Activated effector memory CD4-positive, alpha-beta T cell treated with Interleukin-2 at 50 U/mL for 16 hours (primary cell): ENCODE results near the gene KLK1.
A peak's percentile ranks its signal among the peaks of the same experiment; 100 is the strongest.

Experiments
- DNase-seq: peaks from one replicate; pipeline ENCODE4 v3.0.0-alpha.2; 2020

The KLK1 gene

GRCh38 chr19:50835785-50836542, 12.4 kb upstream of the KLK1 start:
- DNase-seq = peak; percentile 48

DNA sequence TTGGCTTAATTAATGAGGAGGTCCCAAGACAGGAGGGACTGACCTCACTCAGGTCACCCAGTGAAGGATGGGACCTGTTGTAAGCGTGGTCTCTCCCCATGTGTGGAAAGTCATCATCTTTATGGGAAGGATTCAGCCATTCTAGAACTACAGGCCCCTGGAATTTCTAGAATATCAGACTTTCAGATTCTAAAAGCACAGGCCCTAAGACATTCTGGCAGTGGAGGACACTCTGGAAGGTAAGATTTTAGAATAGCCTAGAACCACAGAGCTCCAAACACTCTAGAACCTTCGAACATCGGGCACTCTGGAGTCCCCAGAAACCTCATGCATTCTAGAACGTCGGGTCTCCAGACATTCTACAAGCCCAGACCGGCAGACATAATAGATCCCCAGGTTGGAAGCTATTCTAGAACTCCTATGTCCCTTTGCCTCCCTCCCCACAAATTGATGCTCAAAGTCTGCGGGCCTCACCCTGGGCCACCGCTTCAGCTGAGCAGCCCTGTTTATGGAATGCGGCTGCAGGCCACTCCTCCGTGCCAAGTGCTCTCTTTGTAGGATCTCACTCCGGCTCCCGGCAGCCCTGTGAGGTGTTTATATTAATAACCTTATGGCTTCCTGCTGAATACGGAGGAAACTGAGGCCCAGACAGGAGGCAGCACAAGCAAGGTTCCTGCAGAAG, 11.7 kb upstream of the KLK1 start:
- DNase-seq = no peak

GRCh38 chr19:50833802-50834167, 10.2 kb upstream of the KLK1 start:
- DNase-seq = no peak

DNA sequence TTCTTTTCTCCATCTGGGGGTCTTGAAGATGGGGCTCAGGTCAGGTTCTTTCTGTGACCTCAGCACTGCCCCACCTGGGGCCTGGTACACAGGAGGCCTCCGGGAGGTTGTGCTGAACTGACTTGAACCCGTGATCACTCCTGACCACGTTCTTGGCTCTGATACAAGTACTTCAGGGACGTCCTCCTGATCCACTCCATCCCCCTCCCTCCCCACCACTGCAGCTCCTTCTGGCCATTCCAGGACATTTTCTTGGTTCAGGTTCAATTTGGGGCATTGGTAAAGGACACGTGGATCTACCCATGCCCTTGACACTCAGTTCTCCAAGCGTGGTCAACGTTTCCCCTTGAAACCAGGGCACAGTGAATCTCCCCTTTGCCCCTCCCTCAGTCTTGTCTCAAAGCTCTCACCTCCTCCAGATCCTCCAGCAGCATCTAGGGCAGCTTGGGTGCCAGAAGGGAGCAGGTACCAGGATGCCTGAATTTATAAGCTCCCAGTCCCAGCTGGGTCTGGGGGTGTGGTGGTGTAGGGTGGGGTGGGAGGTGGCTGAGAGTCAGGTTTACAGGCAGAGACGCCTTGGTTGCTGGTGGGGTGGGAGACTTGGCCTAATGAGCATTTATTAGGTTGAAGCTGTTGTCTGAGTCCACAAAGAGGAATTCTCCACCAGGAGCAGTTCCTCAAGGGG, 9.7 kb upstream of the KLK1 start, which contains the start of gene KLK15:
KLK15 (minus strand) TSS at position 458 of the 685 bp plus-strand sequence. CDS start 2,082 bp downstream, outside the sequence.
- no peak for DNase-seq

GRCh38 chr19:50832666-50833065, 9.1 kb upstream of the KLK1 start:
- DNase-seq = no peak

- DNase-seq = no peak
Measured at GRCh38 chr19:50831026-50831396, 7.4 kb upstream of the KLK1 start.

- no peak for DNase-seq
Measured at GRCh38 chr19:50830266-50831025, 6.9 kb upstream of the KLK1 start.

GRCh38 chr19:50829801-50830200, 6.2 kb upstream of the KLK1 start:
- no peak for DNase-seq

DNA sequence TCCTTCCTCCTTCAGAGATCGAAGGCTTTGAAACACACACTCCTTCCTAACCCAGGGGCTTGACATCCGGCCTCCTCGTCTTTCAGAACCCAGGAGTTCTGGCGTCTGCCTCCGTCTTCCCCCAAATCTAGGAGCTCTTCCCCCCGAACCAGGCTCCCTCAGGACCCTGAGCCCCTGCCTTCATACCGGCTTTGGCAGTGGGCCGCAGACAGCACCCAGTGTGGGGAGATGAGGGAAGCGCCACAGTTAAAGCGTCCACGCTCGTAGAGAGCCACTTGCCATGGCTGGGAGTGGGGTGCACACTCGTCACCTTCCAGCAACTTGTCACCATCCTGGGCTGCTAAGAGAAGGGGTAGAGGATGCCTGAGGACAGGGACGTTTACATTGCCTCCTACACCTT, 3.9 kb upstream of the KLK1 start:
- DNase-seq = no peak

DNA sequence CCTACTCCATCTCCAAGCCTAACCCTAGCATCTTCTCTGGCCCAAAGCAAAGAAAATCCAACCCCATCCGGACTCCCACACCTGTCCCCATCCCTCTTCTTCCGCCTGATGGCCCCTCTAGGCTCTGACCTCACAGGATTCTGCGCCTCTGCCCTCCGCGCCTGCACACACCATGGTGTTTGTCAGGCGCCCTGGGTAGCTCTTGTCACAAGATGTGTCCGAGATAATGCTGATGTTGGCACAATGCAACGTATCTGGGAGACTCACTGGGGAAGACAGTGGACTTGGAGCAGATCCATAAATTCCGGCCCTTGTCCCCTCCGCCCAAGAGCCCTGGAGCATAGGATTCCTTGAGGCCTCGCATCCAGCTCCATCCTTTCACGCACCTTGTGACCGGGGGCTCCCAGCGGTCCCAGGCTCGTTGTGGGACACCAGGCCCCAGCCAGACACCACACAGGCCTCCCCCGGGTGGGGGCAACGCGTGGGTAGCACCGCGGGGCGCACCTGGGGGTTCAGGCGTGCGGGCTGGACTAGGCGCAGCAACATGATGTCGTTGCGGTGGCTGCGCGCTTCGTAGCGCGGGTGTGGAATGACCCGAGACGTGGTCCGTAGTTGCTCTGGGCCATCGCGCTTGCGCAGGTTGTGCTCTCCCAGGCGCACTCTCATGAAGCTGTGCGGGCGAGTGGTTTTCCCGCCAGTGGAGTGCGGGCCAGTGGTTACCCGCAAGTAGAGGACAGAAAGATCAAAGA, 3.1 kb upstream of the KLK1 start:
- DNase-seq = no peak

DNA sequence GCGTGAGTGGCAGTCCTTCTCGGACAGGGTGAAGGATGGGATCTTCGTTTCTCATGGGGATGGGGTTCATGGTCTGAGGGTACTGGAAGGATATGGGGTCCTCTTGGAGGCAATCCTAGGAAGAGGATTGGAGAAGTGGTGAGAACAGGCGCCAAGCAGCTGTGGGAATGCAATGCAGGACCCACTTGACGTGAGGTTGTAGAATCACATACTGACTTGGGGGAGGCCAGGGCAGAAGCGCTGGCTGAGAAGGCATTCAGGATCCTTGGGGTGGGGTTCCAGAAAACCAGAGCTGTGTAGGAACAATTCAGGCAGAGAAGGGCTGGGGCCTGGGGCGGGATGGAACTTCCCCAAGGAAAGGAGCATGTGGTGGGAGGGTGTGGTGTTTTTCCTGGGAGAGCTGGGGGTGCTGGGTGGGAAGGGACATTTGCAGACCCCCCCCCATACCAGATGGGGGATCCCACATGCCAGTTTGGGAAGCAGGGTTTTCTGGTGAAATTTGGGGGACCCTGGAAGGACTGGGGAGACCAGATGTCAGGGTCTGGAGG, 852 bp downstream of the KLK1 start:
- DNase-seq = no peak

GRCh38 chr19:50821622-50822021, 2.0 kb downstream of the KLK1 start:
- no peak for DNase-seq

DNA sequence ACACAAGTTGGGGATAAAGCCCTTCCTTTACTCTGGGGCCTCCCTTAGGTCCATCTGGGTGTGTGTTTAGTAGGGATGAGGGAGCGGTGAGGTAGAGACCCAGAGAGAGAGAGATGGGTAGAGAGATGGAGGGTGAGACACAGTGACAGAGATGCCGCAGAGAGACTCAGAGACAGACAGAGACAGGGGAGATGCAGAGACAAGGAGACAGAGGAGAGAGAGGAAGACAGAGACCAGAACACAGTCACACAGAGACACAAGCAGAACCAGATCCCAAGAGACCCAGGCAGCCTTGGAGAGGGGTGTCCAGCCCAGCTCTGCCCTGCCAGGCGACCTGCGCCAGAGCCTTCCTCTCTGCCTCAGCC, 2.4 kb downstream of the KLK1 start:
- no peak for DNase-seq

DNA sequence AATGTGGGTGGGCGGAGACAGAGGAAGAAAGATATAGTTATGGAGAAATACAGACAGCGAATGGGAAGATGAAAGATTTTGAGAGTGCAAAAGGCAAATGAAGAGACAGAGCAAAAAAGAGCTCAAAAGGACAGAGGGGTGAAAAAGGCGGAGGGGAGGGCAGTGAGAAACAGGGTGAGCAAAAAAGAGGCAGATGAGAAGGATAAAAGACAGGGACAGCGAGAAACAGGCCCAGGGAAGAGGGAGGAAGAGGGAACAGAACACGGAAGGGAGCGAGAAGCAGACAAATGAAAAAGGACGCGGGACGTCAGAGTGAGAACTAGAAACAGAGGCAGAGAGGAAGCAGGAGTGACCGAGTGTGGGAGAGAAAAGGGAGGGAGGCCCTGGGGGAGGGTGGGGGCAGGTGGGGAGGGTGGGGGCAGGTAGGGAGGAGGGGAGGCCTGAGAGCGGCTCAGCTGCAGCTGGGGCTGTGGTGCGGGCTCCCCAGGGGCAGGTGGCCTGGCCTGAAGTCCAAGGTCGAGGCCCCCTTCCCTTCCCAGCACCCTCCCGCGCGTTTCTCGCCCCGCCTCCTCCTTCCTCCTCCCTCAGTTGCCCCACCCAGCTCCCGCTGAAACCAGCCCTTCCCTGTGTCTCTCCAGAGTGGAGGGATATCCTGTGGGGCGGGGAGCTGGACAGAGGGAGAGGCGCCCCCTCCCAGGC, 2.9 kb downstream of the KLK1 start:
- no peak for DNase-seq

DNA sequence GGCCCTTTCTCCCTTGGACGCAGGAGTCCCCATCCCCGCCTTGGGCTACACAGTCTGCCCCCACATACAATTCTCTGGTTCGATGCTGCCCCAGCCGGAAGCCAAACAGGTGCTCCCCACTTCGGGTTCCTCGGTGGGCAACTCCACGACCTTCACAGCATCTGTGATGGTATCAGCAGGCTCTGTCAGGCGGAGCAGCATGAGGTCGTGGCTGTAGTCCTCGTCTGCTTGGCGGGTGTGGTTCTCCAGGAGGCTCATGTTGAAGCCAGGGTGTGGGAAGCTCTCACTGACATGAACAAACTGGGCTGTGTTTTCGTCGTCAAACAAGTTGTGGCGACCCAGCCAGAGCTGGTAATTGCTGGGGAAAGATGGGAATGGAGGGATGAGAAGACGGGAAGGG, 3.5 kb downstream of the KLK1 start:
- no peak for DNase-seq

GRCh38 chr19:50819636-50820035, 4.0 kb downstream of the KLK1 start:
- DNase-seq = no peak

DNA sequence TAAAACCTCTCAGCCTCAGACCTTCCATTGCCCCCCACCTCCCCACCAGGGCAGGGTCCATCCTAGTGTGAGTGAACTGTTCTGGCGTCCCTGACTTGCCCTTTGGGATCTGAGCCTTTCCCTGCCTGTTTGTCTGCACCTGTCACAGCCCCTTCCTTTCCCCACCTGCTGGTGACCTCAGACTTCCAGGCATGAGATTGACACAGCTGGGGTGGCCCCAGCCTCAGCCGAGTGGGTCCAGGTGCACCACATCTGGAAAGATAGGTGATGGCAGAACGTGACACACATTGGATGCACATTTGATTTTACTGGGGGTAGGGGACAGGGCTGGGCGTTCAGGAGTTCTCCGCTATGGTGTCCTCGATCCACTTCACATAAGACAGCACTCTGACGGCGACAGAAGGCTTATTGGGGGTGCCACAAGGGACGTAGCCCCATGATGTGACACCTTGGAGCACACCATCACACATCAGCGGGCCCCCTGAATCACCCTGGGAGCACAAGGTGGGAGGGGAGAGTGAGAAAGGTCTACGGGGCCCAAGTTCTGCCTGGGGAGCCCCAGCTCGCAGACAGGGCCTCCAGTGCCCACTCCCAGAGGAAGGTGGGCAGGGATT, 4.6 kb downstream of the KLK1 start:
- no peak for DNase-seq

DNA sequence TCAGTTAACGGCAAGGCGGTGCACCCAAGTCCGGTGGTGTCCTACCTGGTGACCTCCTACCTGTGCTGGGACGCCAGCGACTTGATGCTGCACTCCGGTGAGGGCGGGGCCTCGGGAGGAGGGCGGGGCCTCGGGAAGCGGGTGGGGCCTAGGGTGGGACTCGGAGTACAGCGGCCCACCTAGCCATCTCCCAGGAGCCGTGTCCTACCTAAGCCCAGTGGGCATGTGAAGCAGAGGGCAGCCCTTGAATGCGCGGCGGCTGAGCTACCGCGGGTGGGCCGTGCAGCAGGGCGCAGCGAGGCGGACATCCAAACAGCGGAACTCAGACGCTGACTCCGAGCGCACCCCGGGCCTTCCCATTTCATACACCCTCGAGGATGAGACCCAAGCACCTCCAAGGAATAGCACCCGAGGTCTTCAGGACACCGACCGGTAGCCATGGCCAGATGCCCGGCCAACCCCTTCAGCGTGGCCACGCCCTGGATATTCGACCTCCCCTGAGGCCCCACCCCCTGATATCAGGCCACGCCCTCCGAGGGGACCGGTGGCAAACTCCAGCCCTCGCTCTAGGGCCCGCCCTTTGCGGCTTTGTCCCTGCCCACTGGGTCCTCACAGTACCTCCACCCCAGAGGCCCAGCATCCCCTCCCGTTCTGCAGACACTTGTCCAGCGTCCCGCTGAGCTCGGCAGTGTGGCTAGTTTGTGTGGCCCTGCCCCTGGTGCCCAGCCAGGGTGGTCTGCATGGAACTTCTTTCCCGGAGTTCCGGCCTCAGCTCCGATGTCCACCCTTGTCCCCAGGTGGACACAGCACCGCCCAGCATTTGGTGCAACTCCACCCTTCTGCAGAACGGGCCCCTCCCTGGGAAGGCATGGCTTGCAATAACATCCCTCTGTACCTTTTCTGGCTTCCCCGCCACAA, 5.4 kb downstream of the KLK1 start:
- no peak for DNase-seq

DNA sequence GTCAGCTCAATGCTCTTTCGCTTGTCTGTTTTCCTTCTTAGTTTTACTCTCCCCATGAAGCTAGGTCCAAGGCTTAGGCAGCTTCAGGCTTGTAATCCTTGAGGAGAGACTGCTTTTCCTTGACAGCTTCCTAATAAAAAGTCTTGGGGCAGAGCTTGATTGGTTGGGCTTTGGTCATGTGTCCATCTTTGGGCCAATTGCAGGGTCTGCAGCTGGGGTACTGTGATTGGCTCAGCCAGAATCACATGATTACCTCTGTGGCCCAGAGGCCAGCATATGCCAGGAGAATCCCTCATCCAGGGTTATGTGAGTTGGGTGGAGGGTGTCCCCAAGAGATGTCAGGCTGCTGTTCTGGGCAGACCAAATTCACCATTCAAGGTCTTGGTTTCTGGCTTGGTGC, 8.1 kb downstream of the KLK1 start:
- no peak for DNase-seq

DNA sequence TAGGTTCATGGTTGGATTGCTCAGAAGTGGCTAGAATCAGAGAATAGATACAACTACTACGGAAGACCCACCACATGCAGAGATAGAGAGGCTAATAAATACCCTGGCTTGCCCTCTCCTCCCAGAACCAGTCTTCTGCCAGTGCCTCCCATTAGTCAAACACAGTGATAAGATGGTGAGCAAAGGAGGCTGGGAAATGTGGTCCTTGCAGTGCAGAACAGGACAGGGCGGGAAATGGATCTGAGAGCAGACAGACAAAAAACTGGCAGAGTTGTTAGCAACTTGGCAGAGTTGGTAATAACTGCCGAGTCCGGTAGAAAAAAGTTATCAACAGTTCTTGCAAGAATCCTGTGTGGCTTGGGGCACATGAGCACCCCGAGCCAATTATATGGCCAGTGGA, 8.7 kb downstream of the KLK1 start:
- no peak for DNase-seq
